HG03354 (cell line): Measurements from ENCODE around the gene METRNL.
"Not testable (repeated sequence)": the region's sequence is repeated elsewhere in the genome, so short reads cannot be mapped to it uniquely, and the experiment has no call there.

Source experiments
- ATAC-seq: cut with Tn5 transposase; IDR thresholded peaks from one replicate; pipeline ENCODE4 v1.9.1; 2021; ENCODE audit warnings: mild to moderate bottlenecking; ENCODE audit not compliant: unreplicated experiment, poor library complexity, severe bottlenecking

Gene METRNL, protein sequence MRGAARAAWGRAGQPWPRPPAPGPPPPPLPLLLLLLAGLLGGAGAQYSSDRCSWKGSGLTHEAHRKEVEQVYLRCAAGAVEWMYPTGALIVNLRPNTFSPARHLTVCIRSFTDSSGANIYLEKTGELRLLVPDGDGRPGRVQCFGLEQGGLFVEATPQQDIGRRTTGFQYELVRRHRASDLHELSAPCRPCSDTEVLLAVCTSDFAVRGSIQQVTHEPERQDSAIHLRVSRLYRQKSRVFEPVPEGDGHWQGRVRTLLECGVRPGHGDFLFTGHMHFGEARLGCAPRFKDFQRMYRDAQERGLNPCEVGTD

DNA sequence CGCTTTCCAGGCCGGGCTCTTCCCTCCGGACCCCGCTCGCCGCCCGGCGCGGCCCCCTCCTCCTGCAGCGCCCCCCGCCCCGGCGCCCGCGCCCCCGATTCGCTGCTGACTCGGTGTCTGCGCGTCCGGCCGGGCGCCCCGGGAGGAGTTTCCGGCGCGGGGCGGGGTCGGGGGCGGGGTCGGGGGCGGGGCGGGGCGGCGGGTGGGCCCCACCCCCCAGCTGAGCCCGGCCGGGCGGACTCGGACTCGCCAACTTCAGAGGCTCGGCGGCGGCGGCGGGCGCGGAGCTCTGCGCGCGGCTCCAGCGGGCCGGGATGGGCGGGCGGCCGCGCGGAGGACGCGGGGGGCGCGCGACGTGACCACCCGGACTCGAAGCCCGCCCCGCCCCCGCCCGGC, at the start of gene METRNL:
METRNL (plus strand) TSS at position 258 of the 396 bp plus-strand sequence. CDS start 207 bp downstream, outside the sequence.
- peak; percentile 57 for ATAC-seq

DNA sequence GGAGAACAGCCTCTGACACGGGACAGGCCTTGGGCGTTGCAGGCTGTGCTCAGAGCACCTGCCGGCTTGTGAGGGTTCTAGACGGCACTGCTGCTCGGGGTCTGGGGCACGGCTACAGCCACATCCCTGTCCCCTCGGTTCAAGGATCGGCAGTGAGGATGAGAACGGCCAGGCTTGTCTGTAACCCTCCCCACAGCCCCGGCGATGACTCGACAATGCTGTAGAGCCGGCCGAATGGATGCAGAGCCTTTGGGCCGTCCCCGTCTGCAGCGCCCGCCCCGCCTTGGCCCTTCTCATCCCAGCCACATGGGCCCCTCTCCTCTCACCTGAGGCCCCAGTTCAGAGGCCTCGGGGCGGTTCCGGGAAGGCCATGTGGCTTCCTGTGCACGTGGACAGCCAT, 49.0 kb upstream of the METRNL start:
- ATAC-seq: no peak

DNA sequence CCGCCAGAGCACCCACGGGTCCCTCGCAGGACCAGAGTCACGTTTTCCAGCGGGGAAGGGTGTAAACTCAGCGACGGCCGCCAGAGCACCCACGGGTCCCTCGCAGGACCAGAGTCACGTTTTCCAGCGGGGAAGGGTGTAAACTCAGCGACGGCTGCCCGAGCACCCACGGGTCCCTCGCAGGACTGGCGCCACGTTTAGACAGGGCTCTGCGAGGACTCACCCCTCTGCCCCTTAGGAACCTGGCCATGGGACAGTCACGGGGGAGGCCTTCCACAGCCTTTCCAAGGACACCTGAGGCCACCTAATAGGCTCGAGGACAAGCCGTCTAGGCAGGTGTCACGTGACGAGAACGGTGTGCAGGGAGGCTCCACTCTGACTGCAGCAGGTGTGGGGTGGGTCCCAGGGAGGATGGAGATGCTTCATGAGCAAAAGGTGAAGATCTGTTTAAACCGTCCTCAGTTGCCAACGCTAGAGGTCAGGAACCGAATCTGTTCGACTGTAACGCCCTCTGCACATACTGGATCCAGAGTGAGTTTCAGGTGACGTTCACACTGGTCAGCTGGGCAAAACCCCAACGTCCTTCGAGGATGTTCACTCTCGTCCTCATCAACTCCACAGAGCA, 48.0 kb upstream of the METRNL start:
- no peak for ATAC-seq

DNA sequence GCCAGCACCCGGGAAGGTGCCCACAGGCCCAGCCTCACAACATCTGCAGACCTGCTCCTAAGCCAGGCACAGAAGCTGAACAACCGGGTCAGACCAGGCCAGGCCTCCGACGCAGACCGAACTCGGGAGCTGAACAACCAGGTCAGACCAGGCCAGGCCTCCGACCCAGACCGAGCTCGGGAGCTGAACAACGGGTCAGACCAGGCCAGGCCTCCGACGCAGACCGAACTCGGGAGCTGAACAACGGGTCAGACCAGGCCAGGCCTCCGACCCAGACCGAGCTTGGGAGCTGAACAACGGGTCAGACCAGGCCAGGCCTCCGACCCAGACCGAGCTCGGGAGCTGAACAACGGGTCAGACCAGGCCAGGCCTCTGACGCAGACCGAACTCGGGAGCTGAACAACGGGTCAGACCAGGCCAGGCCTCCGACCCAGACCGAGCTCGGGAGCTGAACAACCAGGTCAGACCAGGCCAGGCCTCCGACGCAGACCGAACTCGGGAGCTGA, 47.4 kb upstream of the METRNL start:
- not testable (repeated sequence) for ATAC-seq

DNA sequence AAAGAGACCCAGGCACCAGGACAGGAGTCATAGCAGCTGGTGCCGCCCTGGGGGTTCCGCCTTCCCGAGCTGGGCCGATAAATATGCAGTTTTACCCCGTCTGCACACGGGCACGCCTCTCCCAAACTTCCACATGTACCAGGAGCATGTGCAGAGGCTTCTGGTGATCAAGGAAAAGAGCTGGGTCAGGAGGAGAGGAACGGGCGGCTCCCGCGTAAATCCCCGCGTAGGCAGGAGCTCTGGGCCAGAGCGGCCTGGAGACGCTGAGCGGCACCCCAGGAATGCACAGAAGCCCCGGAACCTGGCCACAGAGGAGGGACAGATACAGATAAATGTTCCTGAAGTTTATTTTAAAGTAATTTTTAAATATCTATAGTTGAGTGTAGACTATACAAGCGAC, 46.6 kb upstream of the METRNL start:
- ATAC-seq: no peak

DNA sequence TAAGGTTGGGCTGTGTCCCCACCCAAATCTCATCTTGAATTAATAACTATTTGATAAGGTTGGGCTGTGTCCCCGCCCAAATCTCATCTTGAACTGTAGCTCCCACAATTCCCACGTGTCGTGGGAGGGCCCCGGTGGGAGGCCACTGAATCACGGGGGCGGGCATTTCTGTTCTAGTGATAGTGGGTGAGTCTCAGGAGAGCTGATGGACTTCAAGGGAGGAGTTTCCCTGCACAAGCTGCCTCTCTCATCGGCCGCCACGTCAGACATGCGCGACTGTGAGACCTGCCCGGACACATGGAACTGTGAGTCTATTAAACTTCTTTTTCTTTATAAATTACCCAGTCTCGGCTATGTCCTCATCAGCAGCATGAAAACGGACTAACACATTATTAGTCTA, 44.9 kb upstream of the METRNL start:
- no peak for ATAC-seq

DNA sequence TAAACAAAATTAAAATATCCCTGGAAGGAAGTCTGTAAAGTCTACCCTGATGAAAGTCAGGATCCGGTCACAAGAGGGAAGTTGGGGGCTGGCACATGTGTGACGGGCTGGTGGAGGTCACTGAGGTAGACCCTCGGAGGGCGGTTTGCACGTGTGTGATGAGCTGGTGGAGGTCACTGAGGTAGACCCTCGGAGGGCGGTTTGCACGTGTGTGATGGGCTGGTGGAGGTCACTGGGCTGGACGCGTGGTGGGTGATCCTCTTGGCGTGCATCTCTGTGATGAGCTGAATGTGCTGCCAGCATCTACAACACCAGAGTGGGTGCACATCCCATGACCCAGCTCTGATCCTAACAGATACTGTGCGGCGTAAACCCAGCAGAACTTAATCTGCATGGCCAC, 43.7 kb upstream of the METRNL start:
- ATAC-seq: no peak

DNA sequence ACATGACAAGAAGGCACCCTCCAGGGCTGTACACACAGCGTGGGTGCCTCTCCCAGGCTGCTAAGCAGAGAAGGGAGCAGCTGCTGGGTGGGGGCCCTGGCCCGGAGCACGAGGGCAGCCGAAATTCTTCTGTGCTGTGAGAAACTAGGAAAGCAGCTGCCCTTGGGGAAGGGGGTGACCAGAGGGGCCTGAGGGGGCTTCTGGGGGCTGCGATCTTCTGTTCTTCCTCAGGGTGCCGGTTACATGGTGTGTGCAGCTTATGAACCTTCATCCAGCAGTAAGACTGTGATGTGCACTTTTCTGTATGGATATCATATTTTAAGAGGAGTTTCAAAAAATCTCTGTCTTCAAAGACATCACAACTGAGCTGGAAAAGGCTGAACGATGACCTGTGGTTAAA, 43.2 kb upstream of the METRNL start:
- no peak for ATAC-seq

DNA sequence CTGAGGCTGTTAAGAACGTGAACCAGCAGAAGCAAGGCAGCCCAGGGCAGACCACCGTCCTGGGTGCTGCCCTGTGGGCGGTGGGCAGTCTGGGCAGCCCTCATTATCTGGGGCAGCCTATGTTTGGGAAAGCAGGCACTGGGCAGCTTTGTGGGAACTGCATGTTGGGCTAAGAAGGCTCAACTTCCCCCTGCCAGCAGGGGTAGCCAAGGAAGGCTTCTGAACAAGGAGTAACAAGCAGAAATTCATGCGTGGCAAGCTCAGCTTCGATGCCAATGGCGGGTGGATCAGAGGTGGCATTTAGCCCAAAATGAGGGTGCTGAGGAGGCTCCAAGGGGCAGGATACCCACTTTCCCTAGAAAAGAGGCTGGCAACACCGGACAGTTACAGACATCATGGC, 42.7 kb upstream of the METRNL start:
- ATAC-seq: no peak

DNA sequence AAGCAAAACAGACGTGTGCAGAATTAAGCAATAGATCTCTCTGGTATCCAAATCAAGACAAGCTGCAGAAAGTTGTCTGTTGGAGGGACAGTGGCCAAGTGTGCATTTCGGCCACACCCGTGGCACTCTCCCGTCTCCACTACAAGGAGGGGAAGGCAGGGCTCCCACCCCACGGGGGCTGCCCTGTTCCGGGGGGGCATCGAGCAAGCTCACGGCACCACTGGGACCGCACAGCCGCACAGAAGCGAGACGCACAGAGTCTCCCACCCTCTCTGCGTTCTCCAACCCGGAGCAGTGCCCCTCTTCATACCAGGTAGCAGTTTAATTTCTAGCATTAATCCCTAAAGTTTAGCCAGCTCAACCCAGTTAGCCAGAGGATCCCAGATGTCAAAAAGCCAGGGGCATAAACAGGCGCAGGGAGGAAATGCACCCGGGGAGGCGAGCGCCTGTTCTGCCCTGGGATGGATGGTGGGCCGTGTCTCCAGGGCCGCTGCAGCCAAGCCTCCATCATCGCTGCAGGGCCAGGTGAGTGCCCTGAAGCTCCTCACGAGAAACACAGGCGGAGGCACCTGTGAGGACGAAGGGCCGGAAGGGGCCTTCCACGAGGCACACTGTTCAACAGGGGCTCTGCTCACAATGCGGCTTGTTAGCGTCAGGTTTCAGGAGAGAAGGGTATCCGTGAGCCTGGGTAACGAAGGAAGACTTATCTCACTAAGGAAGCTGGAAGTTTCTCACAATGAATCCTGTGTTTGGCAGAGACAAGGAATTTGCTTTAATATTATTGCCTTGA, 42.1 kb upstream of the METRNL start:
- ATAC-seq: no peak

DNA sequence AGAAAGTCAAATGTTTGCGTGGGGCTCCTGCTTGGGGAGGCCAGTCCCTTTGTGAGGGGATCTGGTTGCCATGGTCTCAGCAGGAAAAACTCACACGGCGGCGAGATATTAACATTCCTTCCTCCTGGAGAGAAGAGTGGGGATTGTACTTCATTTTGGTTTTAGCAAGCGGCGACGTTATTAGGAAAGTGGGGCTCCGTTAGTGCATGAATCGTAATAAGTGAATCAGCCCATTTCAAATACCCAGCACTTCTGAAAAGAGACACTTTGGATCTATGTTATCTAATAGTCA, 41.6 kb upstream of the METRNL start:
- no peak for ATAC-seq

DNA sequence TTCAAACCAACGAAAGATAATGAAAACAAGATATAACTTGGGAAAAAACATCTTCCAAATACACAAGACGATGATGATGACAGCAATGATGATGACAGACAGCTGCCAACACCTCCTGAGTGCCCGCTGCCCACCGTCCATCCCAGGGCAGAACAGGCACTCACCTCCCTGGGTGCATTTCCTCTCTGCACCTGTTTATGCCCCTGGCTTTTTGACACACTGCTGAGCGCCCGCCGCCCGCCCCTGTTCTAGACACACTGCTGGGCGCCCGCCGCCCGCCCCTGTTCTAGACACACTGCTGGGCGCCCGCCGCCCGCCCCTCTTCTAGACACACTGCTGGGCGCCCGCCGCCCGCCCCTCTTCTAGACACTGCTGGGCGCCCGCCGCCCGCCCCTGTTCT, 40.4 kb upstream of the METRNL start:
- ATAC-seq: not testable (repeated sequence)

DNA sequence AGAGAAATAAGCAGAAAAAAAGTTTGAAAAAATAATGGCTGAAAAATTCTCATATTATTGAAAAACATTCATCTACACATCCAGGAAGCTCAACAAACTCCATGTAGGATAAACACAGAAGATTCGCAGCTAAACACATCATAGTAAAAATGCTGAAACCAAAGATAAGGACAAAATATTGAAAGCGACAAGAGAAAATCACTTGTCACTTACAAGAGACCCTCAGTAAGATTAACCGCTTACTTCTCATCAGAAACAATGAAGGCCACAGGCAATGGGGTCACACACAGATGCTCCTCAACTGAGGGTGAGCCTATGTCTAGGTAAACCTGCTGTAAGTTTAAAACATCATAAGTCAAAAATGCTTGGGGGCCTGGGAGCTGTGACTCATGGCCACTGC, 38.1 kb upstream of the METRNL start:
- ATAC-seq: no peak

DNA sequence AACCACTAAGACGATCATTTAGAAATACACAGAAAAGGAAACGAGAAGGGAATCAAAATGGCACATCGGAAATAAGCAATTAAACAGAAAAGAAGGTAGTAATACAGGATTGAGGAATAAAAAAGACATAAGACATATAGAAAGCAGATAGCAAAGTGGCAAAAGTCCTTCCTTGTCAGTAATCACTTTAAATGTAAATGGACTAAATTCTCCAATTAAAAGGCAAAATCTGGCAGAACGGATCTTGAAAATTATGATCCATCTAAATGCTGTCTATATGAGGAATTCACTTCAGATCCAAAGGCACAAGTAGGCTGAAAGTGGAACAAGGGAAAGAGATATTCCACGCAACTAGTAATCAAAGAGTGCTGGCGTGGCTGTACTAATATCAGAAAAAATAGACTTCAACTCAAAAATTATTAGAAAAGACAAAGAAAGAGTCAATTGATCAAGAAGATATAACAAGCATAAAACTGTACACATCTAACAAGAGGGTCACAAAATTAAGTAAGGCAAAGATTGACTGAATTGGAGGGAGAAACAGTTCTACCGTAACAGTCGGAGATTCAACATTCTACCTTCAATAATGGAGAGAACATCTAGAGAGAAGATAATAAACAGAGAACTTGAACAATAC, 36.8 kb upstream of the METRNL start:
- ATAC-seq: no peak

DNA sequence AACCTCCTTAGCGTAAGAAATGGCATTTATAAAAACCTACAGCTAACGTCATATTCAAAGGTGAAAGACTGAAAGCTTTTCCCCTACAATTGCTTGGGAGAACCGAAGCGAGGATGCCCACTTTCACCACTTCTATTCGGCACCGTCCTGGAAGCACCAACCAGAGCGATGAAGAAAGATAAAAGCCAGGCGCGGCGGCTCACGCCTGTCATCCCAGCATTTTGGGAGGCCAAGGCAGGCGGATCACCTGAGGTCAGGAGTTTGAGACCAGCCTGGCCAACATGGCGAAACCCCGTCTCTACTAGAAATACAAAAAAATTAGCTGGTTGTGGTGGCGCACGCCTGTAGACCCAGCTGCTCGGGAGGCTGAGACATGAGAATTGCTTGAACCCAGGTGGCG, 34.9 kb upstream of the METRNL start:
- ATAC-seq: not testable (repeated sequence)

DNA sequence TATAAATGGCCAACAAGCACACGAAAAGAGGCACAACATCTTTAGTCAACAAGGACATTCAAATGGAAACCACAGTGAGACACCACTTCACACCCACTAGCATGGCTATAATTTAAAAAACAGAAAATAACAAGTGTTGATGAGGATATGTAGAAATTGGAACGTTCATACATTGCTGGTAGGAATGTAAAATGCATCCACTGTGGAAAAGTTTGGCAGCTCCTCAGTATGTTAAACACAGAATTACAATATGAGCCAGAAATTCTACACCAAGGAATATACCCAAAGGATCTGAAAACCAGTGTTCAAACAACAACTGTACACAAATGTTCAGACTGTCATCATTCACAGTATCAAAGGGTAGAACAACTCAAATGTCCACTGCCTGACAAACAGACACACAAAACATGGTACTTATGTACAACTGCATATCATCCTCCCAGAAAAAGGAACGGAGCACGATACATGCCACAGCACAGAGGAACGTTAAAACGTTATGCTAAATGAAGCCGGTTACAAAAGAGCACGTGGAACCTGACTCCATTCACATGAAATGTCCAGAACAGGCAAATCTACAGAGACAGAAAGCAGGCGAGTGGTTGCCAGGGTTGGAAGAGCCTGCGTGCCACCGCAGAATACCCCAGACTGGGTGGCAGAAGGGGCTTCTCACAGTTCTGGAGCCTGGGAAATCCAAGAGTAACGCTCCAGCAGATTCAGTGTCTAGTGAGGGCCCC, 32.8 kb upstream of the METRNL start:
- ATAC-seq: no peak

DNA sequence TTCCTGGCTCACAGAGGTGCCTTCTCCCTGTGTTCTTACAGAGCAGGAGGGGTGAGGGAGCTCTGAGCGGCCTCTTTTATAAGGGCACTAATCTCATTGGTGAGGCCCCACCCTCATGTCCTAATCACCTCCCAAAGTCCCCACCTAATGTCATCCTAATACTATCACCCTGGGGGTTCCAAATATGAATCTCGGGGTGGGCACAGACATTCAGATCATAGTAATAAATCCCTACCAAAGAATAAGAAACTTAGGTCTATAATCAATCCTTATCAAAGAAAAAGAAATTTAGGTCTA, 32.3 kb upstream of the METRNL start:
- no peak for ATAC-seq

DNA sequence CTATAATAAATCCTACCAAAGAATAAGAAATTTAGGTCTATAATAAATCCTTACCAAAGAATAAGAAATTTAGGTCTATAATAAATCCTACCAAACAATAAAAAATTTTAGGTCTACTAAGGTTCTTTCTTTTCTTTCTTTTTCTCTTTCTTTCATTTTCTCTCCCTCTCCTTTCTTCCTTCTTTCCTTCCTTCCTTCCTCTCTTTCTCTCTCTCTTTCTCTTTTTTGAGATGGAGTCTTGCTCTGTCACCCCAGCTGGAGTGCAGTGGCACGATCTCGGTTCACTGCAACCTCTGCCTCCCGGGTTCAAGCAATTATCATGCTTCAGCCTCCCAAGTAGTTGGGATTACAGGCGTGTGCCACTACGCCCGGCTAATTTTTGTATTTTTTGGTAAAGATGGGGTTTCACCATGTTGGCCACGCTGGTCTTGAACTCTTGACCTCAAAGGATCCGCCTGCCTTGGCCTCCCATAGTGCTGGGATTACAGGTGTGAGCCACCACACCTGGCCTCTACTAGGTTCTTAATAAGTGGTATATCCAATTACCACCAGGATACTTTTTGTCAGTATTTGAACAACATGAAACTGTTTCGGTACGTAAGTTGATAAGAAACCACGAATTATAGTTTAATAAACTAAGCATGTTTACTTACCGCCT, 31.5 kb upstream of the METRNL start:
- not testable (repeated sequence) for ATAC-seq

DNA sequence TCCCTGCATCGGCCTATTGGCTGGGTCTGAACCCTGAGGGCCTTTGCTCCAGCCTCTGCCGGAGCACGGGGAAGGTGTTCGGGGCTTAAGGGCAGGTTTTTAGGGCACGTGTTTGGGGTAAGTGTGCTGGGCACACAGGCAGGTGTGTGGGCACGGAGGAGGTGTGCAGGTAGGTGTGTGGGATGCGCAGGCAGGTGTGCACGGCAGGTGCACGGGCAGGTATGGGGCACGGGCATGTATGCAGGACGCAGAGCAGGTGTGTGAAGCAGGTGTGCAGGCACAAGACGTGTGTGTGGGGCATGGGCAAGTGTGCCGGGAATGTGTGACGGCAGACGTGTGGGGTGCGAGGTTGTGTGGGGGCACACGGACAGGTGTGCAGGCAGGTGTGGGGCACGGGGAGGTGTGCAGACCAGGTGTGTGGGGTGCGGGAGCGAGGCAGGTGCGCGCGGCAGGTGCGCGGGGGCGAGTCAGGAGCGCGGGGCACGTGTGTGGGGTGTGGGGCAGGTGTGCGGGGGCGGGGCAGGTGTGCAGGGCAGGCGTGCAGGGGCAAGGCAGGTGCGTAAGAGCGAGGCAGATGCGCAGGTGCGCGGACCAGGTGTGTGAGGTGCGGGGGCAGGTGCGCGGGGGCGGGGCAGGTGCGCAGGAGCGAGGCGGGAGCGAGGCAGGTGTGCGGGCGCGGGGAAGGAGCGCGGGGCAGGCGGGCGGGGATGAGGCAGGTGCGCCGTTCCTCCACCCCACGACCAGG, 28.6 kb upstream of the METRNL start:
- no peak for ATAC-seq
